Common myeloid progenitor, CD34-positive (primary cell): ENCODE data around the gene DPY19L3.
"Not testable (repeated sequence)": the region's sequence is repeated elsewhere in the genome, so short reads cannot be mapped to it uniquely, and the experiment has no call there.

Experiments
- CTCF ChIA-PET: fragments of 350-600 bp; sonication (Branson Sonifier 250); formaldehyde crosslinking; loops from one replicate; lab custom pipeline; 2021; ENCODE audit warnings: antibody characterized with exemption; lab: Charles Lee
- POLR2A ChIA-PET: fragments of 350-600 bp; sonication (Branson Sonifier 250); formaldehyde crosslinking; loops from one replicate; lab custom pipeline; 2021; ENCODE audit warnings: antibody characterized with exemption; lab: Charles Lee
- DNase-seq, 3 donors: peaks; one replicate each; pipeline versions ENCODE4 v3.0.0 to v3.0.0-alpha.2; 2013
- H3K27ac ChIP-seq, 2 experiments: 1 replicate in 1 of 2; 2 replicates in 1 of 2; pipeline ENCODE4 v1.7.0; 2013; ENCODE audit warnings: inconsistent platforms in 2 of 2, low read length in 2 of 2, mild to moderate bottlenecking in 2 of 2, low read depth in 1 of 2, moderate library complexity in 1 of 2; ENCODE audit not compliant: severe bottlenecking in 2 of 2, insufficient read depth in 1 of 2, poor library complexity in 1 of 2
- H3K27me3 ChIP-seq, 5 experiments: replicated peaks in 2 of 5; 1 replicate in 3 of 5; 2 replicates in 2 of 5; pipeline versions ENCODE4 v1.6.1 to v1.7.0; 2013; ENCODE audit warnings: low read length in 4 of 5, mild to moderate bottlenecking in 2 of 5, moderate library complexity in 2 of 5, inconsistent platforms in 1 of 5; ENCODE audit not compliant: insufficient read depth in 5 of 5, control insufficient read depth in 4 of 5
- H3K36me3 ChIP-seq, 4 experiments: 1 replicate in 2 of 4; 2 replicates in 2 of 4; pipeline versions ENCODE4 v1.6.1 to v1.7.0; 2013; ENCODE audit warnings: low read length in 3 of 4, control low read depth in 1 of 4, mild to moderate bottlenecking in 1 of 4; ENCODE audit not compliant: control insufficient read depth in 4 of 4, insufficient read depth in 4 of 4
- H3K4me1 ChIP-seq, 4 experiments: 1 replicate in 3 of 4; 2 replicates in 1 of 4; pipeline versions ENCODE4 v1.6.1 to v1.7.1; 2013; ENCODE audit warnings: low read length in 3 of 4, mild to moderate bottlenecking in 3 of 4, control low read depth in 1 of 4, inconsistent platforms in 1 of 4, moderate library complexity in 1 of 4; ENCODE audit not compliant: control insufficient read depth in 4 of 4, insufficient read depth in 4 of 4; ENCODE audit errors: control extremely low read depth in 1 of 4
- H3K4me3 ChIP-seq, 7 experiments: 1 replicate in 4 of 7; 2 replicates in 3 of 7; pipeline versions ENCODE4 v1.5.1 to v1.7.0; 2013; ENCODE audit warnings: mild to moderate bottlenecking in 7 of 7, low read length in 6 of 7, moderate library complexity in 6 of 7, inconsistent platforms in 2 of 7, low read depth in 2 of 7, control low read depth in 1 of 7; ENCODE audit not compliant: insufficient read depth in 4 of 7, control insufficient read depth in 1 of 7; ENCODE audit errors: extremely low read depth in 1 of 7
- H3K9me3 ChIP-seq, 5 experiments: 1 replicate in 4 of 5; 2 replicates in 1 of 5; pipeline versions ENCODE4 v1.6.1 to v1.7.1; 2013; ENCODE audit warnings: low read length in 4 of 5, mild to moderate bottlenecking in 2 of 5, inconsistent platforms in 1 of 5, low read depth in 1 of 5, moderate library complexity in 1 of 5; ENCODE audit not compliant: control insufficient read depth in 4 of 5, insufficient read depth in 2 of 5; ENCODE audit errors: control extremely low read depth in 1 of 5
- WGBS: methylation state at CpG from one replicate; pipeline ENCODE4 v1.1.5; 2013; ENCODE audit not compliant: insufficient coverage; 5-methylcytosine and 5-hydroxymethylcytosine counted together

DPY19L3 gene

GRCh38 chr19:32438751-32439150, 33.2 kb downstream of the DPY19L3 start:
- Histone ChIP-seq H3K4me1 (no peaks in the 10 kb centered on the region), H3K9me3 (no peaks in the 10 kb centered on the region), H3K27ac (no peak overlapping the region), H3K36me3 (peaks cover 10 to 50% (median 27%) of the 10 kb centered on the region in 4 experiments), H3K4me3 (no peak overlapping the region), H3K27me3 (no peaks in the 10 kb centered on the region)
- CTCF ChIA-PET: no interaction called here
- POLR2A ChIA-PET: no interaction called here
- no peak for DNase-seq
- whole genome bisulfite sequencing: 100% methylated on average over 2 of the region's 2 CpGs

- POLR2A ChIA-PET: no interaction called here
- Histone ChIP-seq H3K9me3 (peaks cover 0 to 2% (median 0%) of the 10 kb centered on the region in 5 experiments), H3K36me3 (peaks cover 7 to 31% (median 21%) of the 10 kb centered on the region in 4 experiments), H3K27me3 (no peaks in the 10 kb centered on the region), H3K4me3 (no peak overlapping the region), H3K4me1 (peaks cover 0 to 2% (median 0%) of the 10 kb centered on the region in 4 experiments), H3K27ac (no peak overlapping the region)
- CTCF ChIA-PET: no interaction called here
- no CpG with 5 or more reads among the region's 1 CpG for WGBS
- no peak for DNase-seq
Observed at GRCh38 chr19:32442650-32443049, 37.1 kb downstream of the DPY19L3 start.

- H3K27ac ChIP-seq, DNase-seq, H3K4me3 ChIP-seq, CTCF ChIA-PET, H3K27me3 ChIP-seq, H3K4me1 ChIP-seq, H3K9me3 ChIP-seq, POLR2A ChIA-PET: not testable (repeated sequence)
- 100% methylated on average over 1 of the region's 5 CpGs for WGBS
- H3K36me3 ChIP-seq: peaks cover 3 to 18% (median 13%) of the 10 kb centered on the region in 4 experiments
Observed at GRCh38 chr19:32447534-32447933, 42.0 kb downstream of the DPY19L3 start.

- no peaks in the 10 kb centered on the region for H3K27me3 ChIP-seq
- 94% methylated on average over 2 of the region's 8 CpGs for WGBS
- ChIA-PET CTCF (no interaction called here), POLR2A (no interaction called here)
- H3K36me3 ChIP-seq: peaks cover 2 to 13% (median 9%) of the 10 kb centered on the region in 4 experiments
- peaks cover 0 to 2% (median 0%) of the 10 kb centered on the region in 5 experiments for H3K9me3 ChIP-seq
- H3K27ac ChIP-seq: no peak overlapping the region
- H3K4me1 ChIP-seq: peaks cover 0 to 2% (median 0%) of the 10 kb centered on the region in 4 experiments
- no peak for DNase-seq
- no peak overlapping the region for H3K4me3 ChIP-seq
Observed at GRCh38 chr19:32448026-32448425, 42.5 kb downstream of the DPY19L3 start.

- H3K9me3 ChIP-seq: peaks cover 0 to 2% (median 0%) of the 10 kb centered on the region in 5 experiments
- no peak overlapping the region for H3K27ac ChIP-seq
- no CpG with 5 or more reads among the region's 4 CpGs for WGBS
- H3K27me3 ChIP-seq: no peaks in the 10 kb centered on the region
- no peak overlapping the region for H3K4me3 ChIP-seq
- ChIA-PET POLR2A (no interaction called here), CTCF (no interaction called here)
- H3K4me1 ChIP-seq: peaks cover 0 to 2% (median 0%) of the 10 kb centered on the region in 4 experiments
- DNase-seq: no peak
- peaks cover 3 to 18% (median 7%) of the 10 kb centered on the region in 4 experiments for H3K36me3 ChIP-seq
Observed at GRCh38 chr19:32450217-32450616, 44.6 kb downstream of the DPY19L3 start.

GRCh38 chr19:32453736-32454135, 48.2 kb downstream of the DPY19L3 start:
- POLR2A ChIA-PET: no interaction called here
- H3K4me3 ChIP-seq: no peak overlapping the region
- no CpG with 5 or more reads among the region's 2 CpGs for WGBS
- peaks cover 8 to 34% (median 15%) of the 10 kb centered on the region in 4 experiments for H3K36me3 ChIP-seq
- no peak for DNase-seq
- H3K4me1 ChIP-seq: no peaks in the 10 kb centered on the region
- CTCF ChIA-PET: no interaction called here
- H3K27me3 ChIP-seq: no peaks in the 10 kb centered on the region
- no peaks in the 10 kb centered on the region for H3K9me3 ChIP-seq
- H3K27ac ChIP-seq: no peak overlapping the region

- CTCF ChIA-PET: interaction anchor here (1.6 kb wide), 1 partner anchor 9 kb away, joined by 6 read pairs; no protein-coding TSS in a partner anchor
- WGBS: 95% methylated on average over 4 of the region's 4 CpGs
- H3K4me1 ChIP-seq: no peaks in the 10 kb centered on the region
- H3K36me3 ChIP-seq: peaks cover 9 to 36% (median 17%) of the 10 kb centered on the region in 4 experiments
- H3K27me3 ChIP-seq: no peaks in the 10 kb centered on the region
- H3K27ac ChIP-seq: no peak overlapping the region
- no peak for DNase-seq
- H3K4me3 ChIP-seq: no peak overlapping the region
- H3K9me3 ChIP-seq: no peaks in the 10 kb centered on the region
- POLR2A ChIA-PET: interaction anchor here (0.6 kb wide), 1 partner anchor 45 kb away, joined by 4 read pairs; no protein-coding TSS in a partner anchor
Observed at GRCh38 chr19:32456406-32456805, 50.8 kb downstream of the DPY19L3 start.
